ENCODE data around the gene CTNND1.

DNA sequence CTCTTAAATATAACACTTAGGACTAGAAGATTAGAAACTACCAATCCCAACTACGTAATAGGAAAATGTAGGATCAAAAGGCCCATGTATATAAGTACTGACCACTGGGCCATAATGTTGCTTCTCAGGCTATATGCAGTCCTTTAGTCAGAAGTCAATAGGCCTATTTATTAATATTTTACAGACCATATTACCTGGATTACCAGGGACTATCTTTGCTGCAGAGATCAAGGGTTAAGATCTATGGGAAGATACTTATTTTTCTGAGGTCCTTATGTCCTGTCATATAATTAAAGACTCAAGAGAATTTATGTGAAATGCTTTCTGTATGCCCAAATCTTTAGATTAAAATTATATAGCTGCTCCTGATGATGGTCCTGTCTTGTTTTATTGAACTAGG, 57.2 kb downstream of the CTNND1 start:
- TF ChIP-seq CTCF (IDR thresholded peaks at IDR 0.05) = no peak
- TF ChIP-seq POLR2A (IDR thresholded peaks at IDR 0.05) = no peak
